T follicular helper cell (primary cell): ENCODE results near the gene SORCS2.
"Not testable (repeated sequence)": the region's sequence is repeated elsewhere in the genome, so short reads cannot be mapped to it uniquely, and the experiment has no call there.

Source experiments
- DNase-seq: peaks from one replicate; pipeline ENCODE4 v3.0.0-alpha.2; 2020; ENCODE audit warnings: low read depth

SORCS2 gene

GRCh38 chr4:7199771-7200441 is 7.6 kb downstream of the SORCS2 start:
- no peak for DNase-seq

GRCh38 chr4:7200801-7201200 is 8.5 kb downstream of the SORCS2 start:
- no peak for DNase-seq

GRCh38 chr4:7201420-7202305 is 9.3 kb downstream of the SORCS2 start:
- no peak for DNase-seq

- no peak for DNase-seq
Measured at GRCh38 chr4:7202411-7202810, 10.1 kb downstream of the SORCS2 start.

- no peak for DNase-seq
Measured at GRCh38 chr4:7204656-7205387, 12.5 kb downstream of the SORCS2 start.

GRCh38 chr4:7206385-7206784 is 14.0 kb downstream of the SORCS2 start:
- no peak for DNase-seq

- no peak for DNase-seq
Measured at GRCh38 chr4:7206911-7207567, 14.7 kb downstream of the SORCS2 start.

GRCh38 chr4:7207628-7208231 is 15.4 kb downstream of the SORCS2 start:
- no peak for DNase-seq

- no peak for DNase-seq
Measured at GRCh38 chr4:7208509-7209451, 16.4 kb downstream of the SORCS2 start.

- DNase-seq, result no peak
Measured at GRCh38 chr4:7209699-7210098, 17.4 kb downstream of the SORCS2 start.

- DNase-seq, result no peak
Measured at GRCh38 chr4:7210824-7211223, 18.5 kb downstream of the SORCS2 start.

GRCh38 chr4:7212101-7212674 is 19.9 kb downstream of the SORCS2 start:
- no peak for DNase-seq

- no peak for DNase-seq
Measured at GRCh38 chr4:7212921-7213320, 20.6 kb downstream of the SORCS2 start.

- DNase-seq, result no peak
Measured at GRCh38 chr4:7213807-7214206, 21.5 kb downstream of the SORCS2 start.

GRCh38 chr4:7214359-7214758 is 22.0 kb downstream of the SORCS2 start:
- DNase-seq, result no peak

- DNase-seq, result not testable (repeated sequence)
Measured at GRCh38 chr4:7215187-7215586, 22.8 kb downstream of the SORCS2 start.

GRCh38 chr4:7217039-7217438 is 24.7 kb downstream of the SORCS2 start:
- no peak for DNase-seq

GRCh38 chr4:7217474-7218321 is 25.4 kb downstream of the SORCS2 start:
- DNase-seq, result no peak

- DNase-seq, result no peak
Measured at GRCh38 chr4:7218686-7219085, 26.3 kb downstream of the SORCS2 start.
